T-helper 9 cell (primary cell): ENCODE data around the gene FTO.

Source experiments
- DNase-seq: peaks from one replicate; pipeline ENCODE4 v3.0.0-alpha.2; 2020

Gene FTO

DNA sequence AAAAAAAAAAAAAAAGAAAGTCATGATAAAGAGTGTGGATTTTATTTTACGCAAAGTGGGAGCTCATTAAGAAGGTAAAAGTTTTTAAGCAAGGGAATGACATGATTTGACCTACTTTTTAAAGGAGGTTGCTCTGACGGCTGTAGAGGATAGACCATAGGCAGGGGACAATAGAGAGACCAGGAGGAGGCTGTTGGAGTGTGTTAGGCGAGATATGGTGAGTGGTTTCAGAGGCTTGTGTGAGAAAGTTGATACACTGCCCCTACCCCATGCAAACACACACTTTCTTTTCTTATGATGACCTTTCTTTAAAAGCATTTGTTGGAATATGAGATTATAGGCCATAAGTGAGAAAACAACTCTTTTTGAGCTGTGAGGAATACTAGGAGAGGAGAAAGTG lies 82.0 kb downstream of the FTO start:
- DNase-seq, result no peak

DNA sequence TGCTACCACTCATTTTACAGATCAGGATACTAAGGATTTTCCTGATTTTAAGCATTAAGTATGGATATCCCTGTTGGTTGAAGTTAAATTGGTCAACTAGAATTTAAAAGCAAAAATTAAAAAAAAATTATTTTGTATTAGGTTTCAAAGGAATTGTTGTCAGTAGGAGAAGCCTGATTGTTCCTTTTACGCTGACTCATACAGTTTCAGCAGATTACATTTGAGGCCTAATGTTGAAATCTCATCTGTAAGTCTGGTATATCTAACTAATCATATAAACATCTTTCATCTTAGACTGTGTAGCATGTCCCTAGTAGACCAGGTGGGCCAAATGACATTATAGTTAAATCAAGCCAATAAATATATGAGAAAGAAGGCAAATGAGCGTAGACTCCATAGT lies 83.5 kb downstream of the FTO start:
- DNase-seq, result no peak

DNA sequence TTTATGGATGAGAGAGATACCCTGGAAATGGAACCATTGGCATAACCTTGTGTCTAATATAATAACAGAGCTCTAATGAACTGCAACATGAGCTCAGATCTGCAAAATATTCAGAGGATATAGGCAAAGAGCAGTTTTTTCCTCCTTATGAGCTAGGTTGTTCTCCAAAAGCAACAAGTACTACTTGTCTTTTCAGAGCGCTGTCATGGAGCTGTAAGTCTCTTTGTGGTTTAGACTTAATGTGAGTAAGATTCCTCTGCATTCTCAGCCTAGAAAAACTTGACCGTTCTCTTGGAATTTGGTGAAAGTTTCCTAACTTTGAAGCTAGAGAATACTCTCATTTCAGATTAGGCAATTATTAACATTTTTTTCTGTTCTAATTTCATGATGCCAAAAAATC lies 85.2 kb downstream of the FTO start:
- no peak for DNase-seq

DNA sequence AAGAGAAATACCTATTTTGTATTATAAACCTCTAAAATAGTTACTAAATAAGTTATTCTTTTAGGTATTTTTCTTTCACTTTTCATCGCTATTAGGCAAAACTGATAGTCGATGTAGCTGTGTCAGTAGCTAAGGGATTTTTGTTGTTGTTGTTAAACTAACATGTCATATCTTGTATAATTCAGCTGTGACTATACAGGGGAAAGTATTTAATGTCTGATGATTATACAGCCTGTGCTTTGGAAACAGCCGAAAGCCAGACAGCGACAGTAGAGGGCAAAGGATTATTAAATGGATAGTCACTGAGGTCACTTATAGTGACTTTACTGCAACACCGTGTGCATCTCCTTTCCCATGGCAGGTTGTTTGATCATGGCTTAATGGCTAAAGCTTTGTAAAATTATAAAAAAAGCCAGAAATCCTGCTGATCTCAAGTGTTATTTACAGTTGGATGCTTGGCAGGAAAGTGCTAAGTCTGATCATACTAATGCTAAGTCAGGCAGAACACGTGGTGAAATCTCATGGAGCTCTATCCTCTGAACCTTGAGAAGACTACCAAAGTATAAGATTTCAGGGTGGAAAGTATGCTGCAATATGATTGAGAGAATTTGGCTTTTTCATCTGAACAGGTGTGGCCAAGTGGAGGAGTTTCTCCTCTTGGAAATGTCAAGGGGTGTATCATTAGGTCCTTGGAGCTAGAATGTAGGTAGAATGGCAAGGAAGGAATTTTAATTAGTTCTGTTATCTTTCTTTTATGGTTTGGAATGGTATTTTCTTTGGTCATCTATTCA lies 88.4 kb downstream of the FTO start:
- DNase-seq, result no peak

DNA sequence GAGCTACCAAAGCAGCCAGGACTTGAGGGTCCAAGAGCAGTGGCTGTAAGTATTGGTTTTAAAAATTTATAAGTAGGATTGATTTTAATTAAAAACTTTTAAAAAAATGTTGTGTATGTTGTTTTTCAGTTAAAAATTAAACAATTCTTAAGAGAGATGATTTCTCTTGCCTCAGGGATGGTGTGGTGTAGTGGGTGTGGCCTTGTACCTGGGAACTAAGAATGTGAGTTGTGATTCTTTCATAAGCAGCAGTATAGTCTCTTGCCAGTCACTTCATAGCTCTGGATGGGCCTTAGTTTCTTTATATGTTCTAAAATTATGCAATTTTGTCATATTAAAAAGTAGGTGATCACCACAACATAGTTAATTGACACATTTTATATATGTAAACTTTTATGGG lies 99.5 kb downstream of the FTO start:
- DNase-seq, result no peak

DNA sequence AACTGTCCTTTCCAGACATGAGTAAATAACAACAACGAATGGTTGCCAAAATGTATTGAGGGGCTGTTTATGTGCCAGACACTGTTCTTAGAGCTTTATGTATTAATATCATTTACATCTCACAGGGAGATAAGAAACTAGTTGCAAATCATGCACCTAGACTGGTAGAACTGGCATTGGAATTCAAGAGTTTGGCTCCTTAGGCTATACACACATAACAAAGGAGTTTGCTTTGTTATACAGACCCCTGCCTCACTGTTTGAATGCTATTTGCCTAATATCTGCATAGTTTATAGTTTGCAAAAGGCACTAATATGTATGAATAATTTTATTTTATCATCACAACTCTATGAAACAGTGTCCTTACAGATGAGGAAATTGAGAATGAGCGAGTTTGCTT lies 100.0 kb downstream of the FTO start:
- DNase-seq, result no peak

DNA sequence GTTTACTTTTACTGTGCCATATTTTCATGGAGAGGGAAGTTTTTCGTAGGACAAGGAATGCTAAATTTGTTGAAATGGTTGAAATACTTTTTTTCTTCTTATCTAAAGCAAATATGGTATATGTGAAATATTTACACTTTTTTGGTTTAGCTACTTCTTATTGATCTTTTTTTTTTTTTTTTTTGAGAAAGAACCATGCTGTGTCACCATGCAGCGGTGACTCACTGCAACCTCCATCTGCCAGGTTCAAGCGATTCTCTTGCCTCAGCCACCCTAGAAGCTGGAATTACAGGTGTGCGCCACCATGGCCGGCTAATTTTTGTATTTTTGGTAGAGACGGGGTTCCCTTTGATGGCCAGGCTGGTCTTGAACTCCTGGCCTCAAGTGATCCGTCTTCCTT lies 100.5 kb downstream of the FTO start:
- DNase-seq, result no peak

DNA sequence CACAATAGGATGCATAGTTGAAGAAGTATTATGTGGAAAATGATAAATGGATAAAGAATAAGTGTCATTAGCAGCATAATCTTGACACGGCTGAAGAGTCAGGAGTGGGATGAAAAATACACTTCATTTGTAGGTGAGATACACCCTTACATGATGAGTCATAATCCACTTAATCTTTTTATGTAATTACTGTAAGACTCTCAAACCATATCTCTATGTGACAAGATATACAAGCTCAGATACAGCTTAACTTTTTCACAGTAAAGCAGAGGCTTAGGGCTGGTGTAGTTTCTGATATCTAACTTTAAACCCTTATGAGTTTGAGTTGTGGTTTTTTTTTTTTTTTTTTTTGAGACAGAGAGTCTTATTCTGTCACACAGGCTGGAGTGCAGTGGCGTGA lies 101.2 kb downstream of the FTO start:
- DNase-seq, result no peak

DNA sequence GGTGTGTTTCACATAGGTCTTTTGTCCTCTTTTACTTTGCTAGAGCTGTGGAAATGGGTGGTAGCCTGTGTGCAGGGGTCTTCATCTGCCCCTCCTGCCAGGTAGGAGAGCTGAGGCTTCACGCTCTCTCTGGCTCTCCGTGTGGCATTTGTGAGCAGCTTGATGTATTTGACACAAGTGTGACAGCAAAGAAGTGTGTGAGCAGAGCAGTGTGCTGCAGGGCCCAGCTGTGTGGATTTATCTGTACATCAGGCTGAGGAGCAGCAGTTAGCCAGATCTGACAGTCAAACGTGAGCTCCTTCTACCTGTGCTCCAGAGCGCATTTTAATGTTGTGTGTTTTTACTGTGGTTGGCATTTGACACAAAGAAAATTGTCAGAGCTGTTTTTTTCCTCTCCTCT lies 101.8 kb downstream of the FTO start:
- no peak for DNase-seq

DNA sequence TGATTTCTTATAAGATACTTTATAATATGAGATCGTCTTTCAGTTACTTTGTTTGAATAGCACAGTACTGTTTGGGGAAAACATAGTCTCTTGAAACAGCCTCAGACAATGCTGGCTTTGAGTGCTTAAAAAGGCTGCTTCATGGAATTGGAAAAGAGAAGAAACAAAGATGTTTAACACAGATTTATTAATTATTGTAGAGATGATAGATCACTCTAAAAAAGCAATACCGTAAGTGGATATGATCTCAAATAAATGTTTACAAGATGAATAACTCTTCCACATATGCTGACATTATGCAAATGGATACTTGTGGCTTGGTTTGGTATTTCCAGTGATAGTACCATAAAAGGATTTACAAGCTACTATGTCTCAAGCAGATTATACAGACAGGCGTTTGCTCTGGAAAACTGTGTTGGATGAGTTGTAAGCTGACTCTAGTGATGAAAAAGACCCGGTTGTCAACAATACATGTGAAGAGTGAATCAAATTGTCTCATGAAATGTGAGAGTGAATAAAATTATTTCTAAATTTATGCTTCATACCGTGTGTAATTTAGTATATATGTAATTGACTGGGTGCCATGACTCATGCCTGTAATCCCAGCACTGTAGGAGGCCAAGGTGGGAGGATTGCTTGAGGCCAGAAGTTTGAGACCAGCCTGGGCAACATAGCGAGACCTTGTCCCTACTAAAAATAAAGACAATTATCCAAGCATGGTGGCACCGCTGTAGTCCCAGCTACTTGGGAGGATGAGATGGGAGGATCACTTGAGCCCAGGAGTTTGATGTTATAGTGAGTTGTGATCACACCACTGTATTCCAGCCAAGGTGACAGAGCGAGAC lies 105.4 kb downstream of the FTO start:
- no peak for DNase-seq

DNA sequence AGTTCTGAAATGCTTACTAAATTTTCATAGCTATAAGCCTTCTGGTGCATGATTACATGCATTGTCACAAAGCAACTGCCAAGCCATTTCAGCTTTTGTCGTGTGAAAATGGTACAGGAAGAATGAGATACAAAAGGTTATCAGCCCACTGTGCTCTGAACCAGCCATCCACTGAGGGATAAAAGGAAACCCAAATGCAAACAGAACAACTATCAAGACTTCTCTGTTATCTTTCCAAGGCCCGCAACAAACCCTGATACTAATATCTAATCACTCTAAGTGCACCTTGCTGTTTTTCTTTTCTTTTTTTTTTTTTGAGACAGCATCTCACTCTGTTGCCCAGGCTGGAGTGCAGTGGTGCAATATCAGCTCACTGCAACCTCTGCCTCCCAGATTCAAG lies 109.0 kb downstream of the FTO start:
- DNase-seq, result no peak

DNA sequence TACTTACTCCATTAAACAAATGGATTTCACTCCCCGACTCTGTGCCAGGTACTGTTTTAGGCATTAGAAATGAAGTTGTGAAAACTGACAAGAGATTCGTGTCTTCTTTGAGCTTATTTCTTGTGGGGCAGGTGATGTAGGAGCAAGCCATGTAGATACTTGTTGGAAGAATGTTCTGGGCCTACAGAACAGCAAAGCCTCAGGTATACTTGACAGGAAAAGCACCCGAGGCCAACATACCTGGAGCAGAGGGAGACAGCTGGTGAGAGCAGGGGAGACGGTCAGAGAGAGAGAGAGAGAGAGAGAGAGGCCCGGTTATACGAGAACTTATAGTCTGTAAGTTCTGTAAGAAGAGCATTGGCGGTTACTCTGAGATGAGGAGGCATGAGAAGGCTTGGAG lies 110.8 kb downstream of the FTO start:
- no peak for DNase-seq

DNA sequence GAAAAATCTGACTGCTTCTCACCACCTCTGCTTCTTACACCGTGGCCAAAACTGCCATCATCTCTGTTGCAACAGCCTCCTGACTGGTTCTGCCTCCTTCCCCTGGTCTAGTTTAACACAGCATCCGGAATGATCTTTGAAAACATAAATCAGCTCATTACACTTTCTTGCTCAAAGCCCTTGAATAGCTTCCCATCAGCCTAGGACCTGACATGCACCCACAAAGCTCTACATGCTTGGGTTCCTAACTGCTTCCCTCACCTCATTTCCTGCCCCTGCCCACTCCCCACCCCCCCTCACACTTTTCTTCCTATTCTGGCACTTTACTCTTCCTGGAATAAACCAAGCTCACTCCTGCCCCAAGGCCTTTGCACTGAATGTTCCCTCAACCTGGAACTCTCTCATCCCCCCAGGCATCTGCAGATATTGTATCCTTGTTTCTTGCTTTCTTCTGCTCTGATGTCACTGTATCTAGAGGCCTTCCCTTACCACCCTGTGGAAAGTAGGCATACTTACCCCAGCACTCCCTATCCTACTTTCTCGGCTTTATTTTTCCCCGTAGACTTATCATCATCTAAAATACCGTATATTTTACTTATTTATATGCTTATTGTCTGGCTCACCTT lies 112.4 kb downstream of the FTO start:
- DNase-seq, result no peak

DNA sequence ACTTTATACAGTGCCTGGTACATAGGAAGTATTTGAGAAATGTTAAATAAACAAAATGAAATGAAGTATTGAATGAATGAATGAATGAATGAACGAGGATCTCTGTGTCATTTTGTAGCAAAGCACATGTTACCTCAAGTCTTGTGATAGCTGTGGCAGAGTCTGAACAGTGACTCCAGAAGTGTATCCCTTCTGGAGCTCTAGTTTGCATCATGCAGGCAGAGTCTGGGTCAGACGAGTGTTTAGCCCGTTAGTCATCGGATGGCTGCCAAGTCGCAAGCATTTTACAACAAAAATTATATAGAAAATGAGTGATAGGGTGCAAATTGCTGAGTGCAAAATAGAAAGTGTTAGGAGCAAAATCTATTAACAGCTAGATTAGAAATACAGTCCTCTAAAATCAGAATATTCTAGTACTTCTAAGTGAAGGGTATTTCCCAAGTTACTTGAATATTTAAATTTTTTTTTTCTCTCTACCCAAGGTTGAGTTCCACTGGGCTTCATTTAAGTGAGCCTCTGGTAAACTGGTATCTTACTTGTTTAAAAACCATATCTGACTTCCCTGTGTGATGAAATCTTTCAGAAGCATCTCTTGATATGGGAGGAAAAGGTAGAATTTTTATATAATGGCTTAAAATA lies 113.3 kb downstream of the FTO start:
- DNase-seq, result no peak

DNA sequence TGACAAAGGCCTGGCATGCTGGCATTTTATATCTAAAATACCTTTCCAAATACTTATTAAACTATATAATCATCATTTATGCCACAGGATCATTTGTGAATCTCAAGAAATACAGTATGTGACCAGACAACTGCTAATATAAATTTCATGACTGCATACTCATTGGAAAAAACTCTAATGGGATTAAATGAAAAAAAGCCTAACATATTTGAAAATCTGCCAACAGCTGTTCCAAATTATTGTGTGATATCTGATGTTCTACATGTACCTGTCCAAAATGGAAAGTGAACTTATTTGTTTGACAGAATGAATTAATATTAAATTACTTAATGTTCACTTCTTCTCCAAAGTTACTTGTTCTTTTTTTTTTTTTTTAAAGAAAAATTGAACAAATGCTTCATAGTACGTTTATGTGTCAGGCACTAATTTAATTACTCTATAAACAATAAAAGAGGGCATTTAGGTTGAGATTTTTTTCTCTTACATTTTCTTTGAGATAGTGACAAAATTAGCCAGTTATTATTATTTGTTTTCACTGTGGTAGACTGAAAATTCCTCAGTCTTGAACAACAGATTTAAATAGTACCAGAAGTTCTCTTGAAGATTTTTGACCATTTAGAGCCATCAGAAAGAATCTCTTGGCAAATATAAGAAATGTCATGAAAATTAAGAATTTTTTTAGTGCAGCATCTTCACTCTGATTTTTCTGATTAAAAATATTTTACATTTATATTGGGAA lies 114.0 kb downstream of the FTO start:
- no peak for DNase-seq

DNA sequence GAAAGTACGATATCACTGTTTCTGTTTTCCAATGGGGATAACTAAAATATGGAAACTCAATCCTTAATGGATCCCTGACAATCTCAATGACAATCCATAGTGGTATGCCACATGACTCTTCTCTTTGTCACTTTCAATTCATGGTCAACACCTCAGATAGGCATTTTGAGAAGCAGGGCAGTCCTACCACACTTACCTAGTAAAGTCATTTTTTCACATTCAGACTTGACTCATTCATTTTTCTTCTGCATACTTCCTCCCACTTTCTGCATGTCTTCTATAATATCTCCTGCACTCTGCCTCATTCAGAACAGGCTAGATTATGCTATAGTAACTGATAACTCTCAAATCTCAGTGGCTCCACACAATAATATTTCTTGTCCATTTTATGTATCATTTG lies 117.5 kb downstream of the FTO start:
- no peak for DNase-seq

DNA sequence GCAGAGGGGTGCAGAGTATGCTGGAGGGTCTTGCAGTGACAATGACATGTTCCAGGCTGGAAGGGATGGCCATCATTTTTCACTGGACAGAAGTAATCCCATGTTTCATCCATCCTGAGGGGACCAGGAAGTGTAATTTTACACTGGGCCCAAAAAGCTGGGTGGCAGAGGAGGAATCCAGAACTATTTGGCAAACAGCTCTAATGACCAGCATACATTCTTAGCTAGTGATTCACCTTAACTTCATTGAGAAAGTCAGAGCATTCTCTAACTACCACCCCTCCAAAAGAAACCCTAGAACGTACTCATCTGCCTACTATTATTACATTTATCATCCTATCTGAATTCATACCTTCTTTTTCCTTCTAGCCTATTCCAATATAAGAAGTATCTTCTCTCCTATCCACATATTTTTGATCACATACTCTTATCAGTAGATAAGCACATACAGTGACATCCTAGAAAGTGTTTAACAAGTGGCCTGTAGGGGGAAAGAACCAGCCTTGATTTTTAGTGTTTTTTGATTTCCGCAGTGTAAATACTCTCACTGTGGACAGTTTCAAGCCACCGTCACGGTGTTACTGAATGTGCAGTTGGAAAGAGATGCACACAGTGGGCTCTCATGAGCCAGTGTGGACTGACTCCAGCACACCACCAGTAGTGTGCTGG lies 118.1 kb downstream of the FTO start:
- no peak for DNase-seq

DNA sequence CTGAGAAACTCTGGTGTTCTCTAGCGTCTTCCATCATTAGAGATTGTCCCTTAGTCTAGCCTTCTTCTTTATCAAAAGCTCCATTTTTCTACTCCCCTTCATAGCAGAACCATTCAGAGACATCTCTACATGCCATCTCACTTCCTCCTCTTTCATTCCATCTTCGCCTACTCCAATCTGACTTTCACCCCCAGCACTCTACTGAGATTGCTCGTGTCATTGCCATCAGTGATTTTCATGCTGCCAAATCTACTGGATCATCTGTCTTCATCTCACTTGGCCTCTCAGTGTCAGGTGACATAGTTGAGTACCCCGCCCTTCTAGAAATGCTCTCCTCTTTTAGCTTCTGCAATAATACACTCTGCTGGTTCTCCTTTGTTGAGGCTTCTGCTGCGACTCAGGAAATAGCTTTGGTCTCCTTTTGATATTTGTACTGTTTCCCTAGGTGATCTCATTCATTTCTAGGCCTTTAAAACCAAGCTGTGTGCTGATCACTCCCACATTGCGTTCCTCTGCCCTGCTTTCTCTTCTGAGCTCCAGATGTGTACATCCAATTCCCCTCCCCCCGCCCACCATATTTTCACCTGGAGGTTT lies 119.1 kb downstream of the FTO start:
- DNase-seq, result no peak

DNA sequence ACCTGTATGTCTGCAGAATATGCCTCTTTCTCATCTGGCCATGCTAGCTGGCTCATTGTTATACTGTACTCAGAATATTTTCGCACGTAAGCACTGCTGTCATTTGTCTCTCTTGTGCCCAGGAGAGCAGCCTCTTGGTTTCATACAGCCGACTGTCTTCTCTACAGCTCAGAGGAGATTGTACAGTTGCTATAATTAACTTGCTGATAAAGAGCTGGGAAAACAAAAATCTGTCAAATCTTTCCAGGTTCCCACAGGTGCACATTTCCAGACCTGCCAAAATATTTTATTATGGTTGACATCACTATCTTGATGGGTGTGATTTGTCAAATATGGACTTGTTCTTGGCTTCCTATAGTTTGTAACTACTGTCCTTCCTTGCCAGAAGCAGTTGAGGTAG lies 122.7 kb downstream of the FTO start:
- no peak for DNase-seq

DNA sequence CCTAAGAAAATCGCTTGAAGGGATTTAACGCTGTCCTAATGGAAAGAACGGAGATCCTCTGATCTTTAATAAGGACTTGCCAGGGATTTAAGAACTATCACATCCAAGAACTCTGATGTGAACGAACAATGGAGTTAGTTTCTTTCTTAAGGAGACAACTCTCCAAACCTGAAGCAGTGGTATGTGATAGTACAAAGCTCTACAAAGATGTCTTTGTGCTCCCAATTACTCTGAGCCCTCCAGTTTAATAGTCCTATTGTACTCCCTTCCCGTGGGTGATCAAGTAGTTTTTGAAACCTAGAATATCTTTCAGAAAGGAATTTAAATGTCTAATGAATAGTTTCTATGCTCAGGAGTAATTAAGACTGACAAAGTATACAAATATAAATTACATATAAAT lies 123.8 kb downstream of the FTO start:
- no peak for DNase-seq

DNA sequence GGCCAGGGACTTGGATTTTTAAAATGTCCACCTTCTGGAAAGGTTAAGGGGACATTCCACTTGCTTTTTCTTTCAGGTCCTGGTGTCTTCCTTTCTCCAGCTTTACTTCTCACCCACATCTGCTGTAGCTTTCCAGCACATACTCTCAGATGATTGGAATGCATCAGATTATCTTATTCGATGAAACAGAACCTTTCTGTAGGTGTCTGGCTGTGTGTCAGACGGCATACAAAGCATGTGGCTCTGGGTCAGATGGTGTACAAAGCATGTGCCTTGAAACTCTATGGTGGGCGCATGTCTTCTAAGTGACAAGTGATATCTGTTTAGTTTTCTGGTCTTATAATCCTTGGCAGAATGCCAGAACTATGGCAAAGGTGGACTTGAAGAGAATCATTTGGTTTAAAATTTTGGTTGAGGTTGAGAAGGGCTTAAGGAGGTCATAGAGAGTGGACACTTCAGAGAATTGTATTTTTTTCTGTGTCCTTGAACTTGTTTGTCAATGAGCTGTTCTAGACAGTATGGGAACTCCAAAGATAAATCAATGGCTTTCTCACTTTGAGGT lies 125.3 kb downstream of the FTO start:
- DNase-seq, result no peak
